ENCODE measurements around the gene TDRD6. TPM values are rescaled to one million over a fixed set of nuclear protein-coding genes. Genes with fewer than 3 reads are reported as not detected.

Gene TDRD6
- total and polyA plus RNA-seq, 8 donors: 0.48 to 1.5 (median 0.89) TPM; not detected in 5

- peaks cover 0 to 54% (median 16%) of the 10 kb centered on the region in 3 donors for H3K27me3 ChIP-seq
- TF ChIP-seq POLR2A (IDR thresholded peaks at IDR 0.05): no peak
- TF ChIP-seq EP300 (IDR thresholded peaks at IDR 0.05): no peak
- no peak for TF ChIP-seq POLR2AphosphoS5 (IDR thresholded peaks at IDR 0.05)
- no peak for TF ChIP-seq CTCF (IDR thresholded peaks at IDR 0.05)
- H3K36me3 ChIP-seq: no peaks in the 10 kb centered on the region
- no peaks in the 10 kb centered on the region for H3K9me3 ChIP-seq
- 85 to 96% (median 94%) methylated on average over 2 of the region's 2 CpGs for WGBS, 5 donors
- no peak overlapping the region for H3K4me3 ChIP-seq
- intact Hi-C loops (cut with DNase I; ENCODE audit: low total_unique reads): no loop called here
- no peak overlapping the region for H3K27ac ChIP-seq
- peaks cover 11 to 20% (median 16%) of the 10 kb centered on the region in 4 donors for H3K4me1 ChIP-seq
- no peak for DNase-seq
Measured at GRCh38 chr6:46733341-46733801, 45.7 kb downstream of the TDRD6 start.

GRCh38 chr6:46734867-46735719 lies 47.4 kb downstream of the TDRD6 start, which contains the start of gene PLA2G7:
PLA2G7 (minus strand) TSS chr6:46735375; CDS start chr6:46722891, 12,484 bp downstream.
- 1 to 2% (median 1%) methylated on average over 26 to 73 of the region's 73 CpGs for WGBS, 5 donors
- peaks cover 0 to 65% (median 16%) of the 10 kb centered on the region in 3 donors for H3K27me3 ChIP-seq
- peak in 1 of 2 donors; percentile 74 for DNase-seq
- TF ChIP-seq POLR2A (IDR thresholded peaks at IDR 0.05) (no peak), CTCF (IDR thresholded peaks at IDR 0.05) (no peak), EP300 (IDR thresholded peaks at IDR 0.05) (no peak), POLR2AphosphoS5 (IDR thresholded peaks at IDR 0.05) (no peak)
- peak within 1 kb of the TSS; percentile 54 to 70 (median 57) for H3K4me3 ChIP-seq
- peak within 1 kb of the TSS in 2 of 5 donors; percentile 28 to 43 for H3K27ac ChIP-seq
- no peaks in the 10 kb centered on the region for H3K9me3 ChIP-seq
- H3K36me3 ChIP-seq: no peaks in the 10 kb centered on the region
- intact Hi-C loops (cut with DNase I; ENCODE audit: low total_unique reads): no loop called here
- H3K4me1 ChIP-seq: peaks cover 11 to 20% (median 16%) of the 10 kb centered on the region in 4 donors

GRCh38 chr6:46735720-46736031 lies 48.0 kb downstream of the TDRD6 start:
- Histone ChIP-seq H3K36me3 (no peaks in the 10 kb centered on the region), H3K9me3 (no peaks in the 10 kb centered on the region), H3K27ac (no peak overlapping the region), H3K4me1 (peaks cover 11 to 20% (median 16%) of the 10 kb centered on the region in 4 donors), H3K4me3 (peak overlapping the region; percentile 54 to 70 (median 57)), H3K27me3 (peaks cover 0 to 65% (median 16%) of the 10 kb centered on the region in 3 donors)
- intact Hi-C loops (cut with DNase I; ENCODE audit: low total_unique reads): no loop called here
- TF ChIP-seq POLR2A (IDR thresholded peaks at IDR 0.05) (no peak), POLR2AphosphoS5 (IDR thresholded peaks at IDR 0.05) (no peak), CTCF (IDR thresholded peaks at IDR 0.05) (no peak), EP300 (IDR thresholded peaks at IDR 0.05) (no peak)
- 12 to 21% (median 19%) methylated on average over 8 of the region's 8 CpGs for WGBS, 5 donors
- DNase-seq: no peak

GRCh38 chr6:46736906-46737305 lies 49.2 kb downstream of the TDRD6 start:
- Histone ChIP-seq H3K9me3 (no peaks in the 10 kb centered on the region), H3K4me3 (no peak overlapping the region), H3K36me3 (no peaks in the 10 kb centered on the region), H3K27me3 (peaks cover 0 to 65% (median 16%) of the 10 kb centered on the region in 3 donors), H3K4me1 (peaks cover 11 to 20% (median 16%) of the 10 kb centered on the region in 4 donors), H3K27ac (no peak overlapping the region)
- no peak for TF ChIP-seq POLR2A (IDR thresholded peaks at IDR 0.05)
- TF ChIP-seq EP300 (IDR thresholded peaks at IDR 0.05): no peak
- TF ChIP-seq CTCF (IDR thresholded peaks at IDR 0.05): no peak
- no peak for TF ChIP-seq POLR2AphosphoS5 (IDR thresholded peaks at IDR 0.05)
- intact Hi-C loops (cut with DNase I; ENCODE audit: low total_unique reads): no loop called here
- DNase-seq: no peak
